Measurements from ENCODE around the gene CYYR1. TPM values are rescaled to one million over a fixed set of nuclear protein-coding genes. Genes with fewer than 3 reads are reported as not detected.

CYYR1 gene
- total RNA-seq, 1 experiment from 2014 or later, result not detected

DNA sequence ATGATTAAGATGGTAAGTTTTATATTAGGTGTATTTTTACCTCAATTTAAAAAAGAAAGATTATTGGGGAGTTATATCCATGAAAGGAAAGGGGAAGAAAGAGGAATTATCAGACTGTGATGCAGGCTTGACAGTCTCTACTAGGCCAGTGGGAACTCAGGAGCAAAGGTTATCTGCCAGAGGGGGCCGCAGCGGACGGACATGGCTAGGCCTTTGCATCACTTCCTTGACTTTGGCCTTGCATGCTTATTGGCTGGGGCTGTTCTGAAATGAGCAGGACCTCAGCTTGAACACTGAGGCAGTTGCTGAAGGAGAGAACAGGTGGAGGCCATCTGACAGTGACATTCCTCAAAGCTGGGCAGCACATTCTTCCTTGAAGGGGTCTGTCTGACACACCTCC lies 150.9 kb downstream of the CYYR1 start:
- TF ChIP-seq, protein P1, sequence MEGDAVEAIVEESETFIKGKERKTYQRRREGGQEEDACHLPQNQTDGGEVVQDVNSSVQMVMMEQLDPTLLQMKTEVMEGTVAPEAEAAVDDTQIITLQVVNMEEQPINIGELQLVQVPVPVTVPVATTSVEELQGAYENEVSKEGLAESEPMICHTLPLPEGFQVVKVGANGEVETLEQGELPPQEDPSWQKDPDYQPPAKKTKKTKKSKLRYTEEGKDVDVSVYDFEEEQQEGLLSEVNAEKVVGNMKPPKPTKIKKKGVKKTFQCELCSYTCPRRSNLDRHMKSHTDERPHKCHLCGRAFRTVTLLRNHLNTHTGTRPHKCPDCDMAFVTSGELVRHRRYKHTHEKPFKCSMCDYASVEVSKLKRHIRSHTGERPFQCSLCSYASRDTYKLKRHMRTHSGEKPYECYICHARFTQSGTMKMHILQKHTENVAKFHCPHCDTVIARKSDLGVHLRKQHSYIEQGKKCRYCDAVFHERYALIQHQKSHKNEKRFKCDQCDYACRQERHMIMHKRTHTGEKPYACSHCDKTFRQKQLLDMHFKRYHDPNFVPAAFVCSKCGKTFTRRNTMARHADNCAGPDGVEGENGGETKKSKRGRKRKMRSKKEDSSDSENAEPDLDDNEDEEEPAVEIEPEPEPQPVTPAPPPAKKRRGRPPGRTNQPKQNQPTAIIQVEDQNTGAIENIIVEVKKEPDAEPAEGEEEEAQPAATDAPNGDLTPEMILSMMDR (conservative IDR thresholded peaks at IDR 0.05; ENCODE audit: low read depth, low read length), result no peak
- TF ChIP-seq EZH2phosphoT487 (IDR thresholded peaks at IDR 0.05; ENCODE audit: borderline replicate concordance, low read length), result no peak
- no peak for TF ChIP-seq EZH2 (IDR thresholded peaks at IDR 0.05; ENCODE audit: low read length, unreplicated experiment)
- no peak overlapping the region for H3K4me3 ChIP-seq (ENCODE audit: low read length)
- H2AFZ ChIP-seq (ENCODE audit: low read length), result no peak overlapping the region
- H3K4me2 ChIP-seq (ENCODE audit: low read length), result no peak overlapping the region
- H3K9me2 ChIP-seq (replicated peaks; ENCODE audit: low read length), result no peaks in the 10 kb centered on the region; the same call in 1 of the 2 replicates
- DNase-seq (no peak), ATAC-seq (no peak)
- no peaks in the 10 kb centered on the region for H3K36me3 ChIP-seq (ENCODE audit: low read depth, low read length)
- H3K27me3 ChIP-seq (ENCODE audit: low read length), result no peaks in the 10 kb centered on the region
- no peaks in the 10 kb centered on the region for H3K79me2 ChIP-seq (ENCODE audit: low read length)
- no peaks in the 10 kb centered on the region for H3F3A ChIP-seq (ENCODE audit: low read length, unreplicated experiment)
- no peaks in the 10 kb centered on the region for H4K20me1 ChIP-seq (ENCODE audit: low read length)
- CTCF ChIA-PET, result no interaction called here
- POLR2A ChIA-PET (ENCODE audit: unreplicated experiment), result no interaction called here
- no peaks in the 10 kb centered on the region for H3K4me1 ChIP-seq (ENCODE audit: insufficient read depth, low read length)
- no TSS peak for BruUV-seq (replicated peaks)
- no peak overlapping the region for H3K27ac ChIP-seq (ENCODE audit: low read length)
- H3K9ac ChIP-seq (ENCODE audit: low read length), result no peak overlapping the region
- H3K9me3 ChIP-seq (ENCODE audit: low read length), result no peaks in the 10 kb centered on the region
- intact Hi-C loops (cut with micrococcal nuclease), result no loop called here

DNA sequence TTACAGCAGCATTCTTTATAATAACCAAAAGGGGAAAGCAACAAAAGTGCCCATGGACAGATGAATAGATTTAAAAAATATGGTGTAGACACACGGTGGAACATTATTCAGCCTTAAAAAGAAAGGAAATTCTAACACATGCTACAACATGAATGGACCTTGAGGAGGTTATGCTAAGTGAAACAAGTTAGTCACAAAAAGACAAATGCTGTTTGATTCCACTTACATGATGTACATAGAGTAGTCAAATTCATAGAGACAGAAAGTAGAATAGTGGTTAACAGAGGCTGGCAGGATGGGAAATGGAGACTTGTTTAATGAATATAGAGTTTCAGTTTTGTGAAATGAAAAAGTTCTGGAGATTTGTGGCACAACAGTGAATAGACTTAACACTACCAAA lies 151.4 kb downstream of the CYYR1 start:
- Histone ChIP-seq H3K36me3 (ENCODE audit: low read depth, low read length) (no peaks in the 10 kb centered on the region), H3K4me2 (ENCODE audit: low read length) (no peak overlapping the region), H4K20me1 (ENCODE audit: low read length) (no peaks in the 10 kb centered on the region), H3K9me3 (ENCODE audit: low read length) (no peaks in the 10 kb centered on the region), H3K79me2 (ENCODE audit: low read length) (no peaks in the 10 kb centered on the region), H3K27ac (ENCODE audit: low read length) (no peak overlapping the region), H2AFZ (ENCODE audit: low read length) (no peak overlapping the region), H3K27me3 (ENCODE audit: low read length) (no peaks in the 10 kb centered on the region), H3F3A (ENCODE audit: low read length, unreplicated experiment) (no peaks in the 10 kb centered on the region), H3K4me1 (ENCODE audit: insufficient read depth, low read length) (no peaks in the 10 kb centered on the region), H3K4me3 (ENCODE audit: low read length) (no peak overlapping the region), H3K9ac (ENCODE audit: low read length) (no peak overlapping the region), H3K9me2 (replicated peaks; ENCODE audit: low read length) (no peaks in the 10 kb centered on the region; the same call in 1 of the 2 replicates)
- ChIA-PET CTCF (no interaction called here), POLR2A (ENCODE audit: unreplicated experiment) (no interaction called here)
- no TSS peak for BruUV-seq (replicated peaks)
- no peak for DNase-seq
- TF ChIP-seq EZH2phosphoT487 (IDR thresholded peaks at IDR 0.05; ENCODE audit: borderline replicate concordance, low read length), result no peak
- TF ChIP-seq, protein P1 (conservative IDR thresholded peaks at IDR 0.05; ENCODE audit: low read depth, low read length), result no peak
- TF ChIP-seq EZH2 (IDR thresholded peaks at IDR 0.05; ENCODE audit: low read length, unreplicated experiment), result no peak
- intact Hi-C loops (cut with micrococcal nuclease), result no loop called here
- no peak for ATAC-seq
